H9 (cell line): Measurements from ENCODE around the gene IER2. TPM values are rescaled to one million over a fixed set of nuclear protein-coding genes. Genes with fewer than 3 reads are reported as not detected.
A peak's percentile ranks its signal among the peaks of the same experiment; 100 is the strongest.

Source experiments
- DNase-seq: peaks from one replicate; pipeline ENCODE4 v3.0.0-alpha.2; 2017
- H2AFZ ChIP-seq: one replicate; pipeline ENCODE4 v1.6.1; 2013; ENCODE audit warnings: mild to moderate bottlenecking, low read length, control low read depth, moderate library complexity
- H2AK5ac ChIP-seq: 2 replicates; pipeline ENCODE4 v1.6.1; 2013; ENCODE audit warnings: low read length, control low read depth, mixed read lengths; ENCODE audit not compliant: insufficient read length
- H2BK120ac ChIP-seq: one replicate; pipeline ENCODE4 v1.6.1; 2013; ENCODE audit warnings: low read depth, mild to moderate bottlenecking, low read length, control low read depth, inconsistent platforms; ENCODE audit not compliant: poor library complexity, severe bottlenecking
- H2BK12ac ChIP-seq: 2 replicates; pipeline ENCODE4 v1.6.1; 2013; ENCODE audit warnings: low read length, control low read depth, mixed read lengths, low read depth; ENCODE audit not compliant: insufficient read length
- H2BK15ac ChIP-seq: 2 replicates; pipeline ENCODE4 v1.6.1; 2013; ENCODE audit warnings: low read depth, low read length, control low read depth
- H2BK20ac ChIP-seq: one replicate; pipeline ENCODE4 v1.6.1; 2013; ENCODE audit warnings: low read depth, mild to moderate bottlenecking, low read length, control low read depth, inconsistent platforms; ENCODE audit not compliant: poor library complexity, severe bottlenecking
- H2BK5ac ChIP-seq: 2 replicates; pipeline ENCODE4 v1.6.1; 2013; ENCODE audit warnings: low read length, control low read depth, mixed read lengths; ENCODE audit not compliant: insufficient read length
- H3K14ac ChIP-seq: 2 replicates; pipeline ENCODE4 v1.6.1; 2013; ENCODE audit warnings: low read length, control low read depth; ENCODE audit not compliant: insufficient read depth
- H3K18ac ChIP-seq: 2 replicates; pipeline ENCODE4 v1.6.1; 2013; ENCODE audit warnings: low read depth, mild to moderate bottlenecking, mixed read lengths, low read length, control low read depth; ENCODE audit not compliant: insufficient read length
- H3K23ac ChIP-seq: 2 replicates; pipeline ENCODE4 v1.6.1; 2013; ENCODE audit warnings: low read length, control low read depth, mixed read lengths, low read depth; ENCODE audit not compliant: insufficient read length
- H3K23me2 ChIP-seq: 2 replicates; pipeline ENCODE4 v1.6.1; 2013; ENCODE audit warnings: low read depth, mild to moderate bottlenecking, mixed read lengths, low read length, control low read depth; ENCODE audit not compliant: insufficient read length, poor library complexity, severe bottlenecking
- H3K27ac ChIP-seq: 2 replicates; pipeline ENCODE4 v1.5.1; 2013; ENCODE audit warnings: low read length, control low read depth, mixed read lengths, low read depth; ENCODE audit not compliant: insufficient read length
- H3K27me3 ChIP-seq: 2 replicates; pipeline ENCODE4 v1.6.1; 2013; ENCODE audit warnings: low read length, control low read depth, inconsistent platforms; ENCODE audit not compliant: insufficient read depth
- H3K4ac ChIP-seq: 2 replicates; pipeline ENCODE4 v1.6.1; 2013; ENCODE audit warnings: low read depth, mild to moderate bottlenecking, control low read depth, inconsistent platforms, low read length, moderate library complexity
- H3K4me1 ChIP-seq: 2 replicates; pipeline ENCODE4 v1.6.1; 2013; ENCODE audit warnings: low read length, control low read depth, inconsistent platforms; ENCODE audit not compliant: insufficient read depth
- H3K4me2 ChIP-seq: 2 replicates; pipeline ENCODE4 v1.6.1; 2013; ENCODE audit warnings: low read length, control low read depth, mixed read lengths; ENCODE audit not compliant: insufficient read length, insufficient read depth
- H3K56ac ChIP-seq: 2 replicates; pipeline ENCODE4 v1.6.1; 2013; ENCODE audit warnings: low read depth, mild to moderate bottlenecking, mixed read lengths, low read length, control low read depth; ENCODE audit not compliant: insufficient read length
- H3K79me1 ChIP-seq: 2 replicates; pipeline ENCODE4 v1.6.1; 2013; ENCODE audit warnings: low read depth, mild to moderate bottlenecking, moderate library complexity, low read length, control low read depth, inconsistent platforms; ENCODE audit not compliant: insufficient read depth, poor library complexity, severe bottlenecking
- H3K79me2 ChIP-seq: 2 replicates; pipeline ENCODE4 v1.6.1; 2013; ENCODE audit warnings: low read length, control low read depth, inconsistent platforms; ENCODE audit not compliant: insufficient read depth
- H3K9ac ChIP-seq: 2 replicates; pipeline ENCODE4 v1.6.1; 2013; ENCODE audit warnings: low read length, control low read depth, mixed read lengths; ENCODE audit not compliant: insufficient read length; ENCODE audit errors: extremely low read depth
- H3K9me3 ChIP-seq: one replicate; pipeline ENCODE4 v1.6.1; 2013; ENCODE audit warnings: low read depth, low read length, inconsistent platforms; ENCODE audit not compliant: control insufficient read depth
- H3T11ph ChIP-seq: one replicate; pipeline ENCODE4 v1.6.1; 2013; ENCODE audit warnings: mild to moderate bottlenecking, low read length, control low read depth, inconsistent platforms
- H4K20me1 ChIP-seq: one replicate; pipeline ENCODE4 v1.6.1; 2013; ENCODE audit not compliant: control insufficient read depth, insufficient read length, insufficient read depth
- H4K5ac ChIP-seq: 2 replicates; pipeline ENCODE4 v1.6.1; 2013; ENCODE audit warnings: low read depth, mild to moderate bottlenecking, mixed read lengths, low read length, control low read depth; ENCODE audit not compliant: insufficient read length
- H4K8ac ChIP-seq: replicated peaks from 2 replicates; pipeline ENCODE4 v1.6.1; 2013; ENCODE audit warnings: low read length, control low read depth, mixed read lengths, low read depth; ENCODE audit not compliant: insufficient read length
- H4K91ac ChIP-seq: 2 replicates; pipeline ENCODE4 v1.6.1; 2013; ENCODE audit warnings: low read depth, mild to moderate bottlenecking, moderate library complexity, mixed read lengths, low read length, control low read depth; ENCODE audit not compliant: insufficient read length
- H3K27ac Mint-ChIP-seq, 3 experiments: 2 replicates in 2 of 3; 3 replicates in 1 of 3; pipeline ENCODE4 v1.8.0; 2020 to 2021; ENCODE audit warnings: mixed read lengths in 3 of 3, mild to moderate bottlenecking in 1 of 3, moderate library complexity in 1 of 3
- H3K27me3 Mint-ChIP-seq: 2 replicates; pipeline ENCODE4 v1.8.0; 2021; ENCODE audit warnings: low read depth, mild to moderate bottlenecking, moderate library complexity, mixed read lengths
- H3K36me3 Mint-ChIP-seq, 3 experiments: 2 replicates in 2 of 3; 3 replicates in 1 of 3; pipeline ENCODE4 v1.8.0; 2020 to 2021; ENCODE audit warnings: low read depth in 3 of 3, mixed read lengths in 3 of 3; ENCODE audit not compliant: insufficient read depth in 1 of 3
- H3K4me1 Mint-ChIP-seq, 2 experiments: 2 replicates each; pipeline ENCODE4 v1.8.0; 2020; ENCODE audit warnings: mixed read lengths in 2 of 2
- H3K4me3 Mint-ChIP-seq, 2 experiments: 2 replicates in 1 of 2; 3 replicates in 1 of 2; pipeline ENCODE4 v1.8.0; 2020 to 2021; ENCODE audit warnings: mild to moderate bottlenecking in 2 of 2, mixed read lengths in 2 of 2, moderate library complexity in 1 of 2
- H3K9me3 Mint-ChIP-seq, 2 experiments: 2 replicates in 1 of 2; 3 replicates in 1 of 2; pipeline ENCODE4 v1.8.0; 2020; ENCODE audit warnings: mild to moderate bottlenecking in 2 of 2, mixed read lengths in 2 of 2, moderate library complexity in 1 of 2
- WGBS: extraction: QIAGEN DNeasy Blood & Tissue Kit; methylation state at CpG from one replicate; pipeline ENCODE4 v1.1.7; 2013; ENCODE audit warnings: missing lambda C conversion rate, low lambda C conversion rate, mixed read lengths; ENCODE audit not compliant: insufficient read length; ENCODE audit errors: extremely low coverage; 5-methylcytosine and 5-hydroxymethylcytosine counted together
- total RNA-seq: library from RNA; stranded (reverse); gene quantifications from 2 replicates; pipeline ENCODE4 v1.2.1, GENCODE V29; 2021
- TF ChIP-seq, protein P1 (sequence below): fragments of 200-600 bp; sonication (generic); conservative IDR thresholded peaks from 3 replicates; pipeline ENCODE4 v1.8.0; 2021; ENCODE audit warnings: antibody characterized with exemption, mild to moderate bottlenecking

Gene IER2
- total RNA-seq, 1 experiment from 2014 or later, result 160 TPM

GRCh38 chr19:13171146-13171545 lies 20.9 kb downstream of the IER2 start:
- H3K18ac ChIP-seq, result no peak overlapping the region
- no peak overlapping the region for H2BK15ac ChIP-seq
- Mint-ChIP-seq H3K4me3 (no peak overlapping the region), H3K36me3 (peaks cover 2 to 4% (median 2%) of the 10 kb centered on the region in 3 experiments; a peak in 2 of 7 replicates), H3K9me3 (no peaks in the 10 kb centered on the region), H3K27ac (0 out of 7 replicates have a peak overlapping the region, but pooled peaks of 1 of the 3 experiments have one; percentile 41), H3K4me1 (peaks cover 25 to 27% of the 10 kb centered on the region in 2 experiments), H3K27me3 (no peaks in the 10 kb centered on the region)
- H2BK20ac ChIP-seq, result no peak overlapping the region
- H3K4me1 ChIP-seq, result no peaks in the 10 kb centered on the region; the same call in 1 of the 2 replicates
- H3K23me2 ChIP-seq, result no peaks in the 10 kb centered on the region
- H3T11ph ChIP-seq, result no peak overlapping the region
- H2BK12ac ChIP-seq, result no peak overlapping the region
- H3K14ac ChIP-seq, result no peak overlapping the region
- H3K23ac ChIP-seq, result no peak overlapping the region
- no peak overlapping the region for H2AFZ ChIP-seq
- H3K9me3 ChIP-seq, result no peaks in the 10 kb centered on the region
- H3K27ac ChIP-seq, result no peak overlapping the region
- no CpG with 5 or more reads among the region's 7 CpGs for WGBS
- no peak overlapping the region for H2BK120ac ChIP-seq
- no peaks in the 10 kb centered on the region for H3K79me1 ChIP-seq
- no peak overlapping the region for H4K91ac ChIP-seq
- no peak overlapping the region for H3K9ac ChIP-seq
- H3K79me2 ChIP-seq, result no peaks in the 10 kb centered on the region
- H2BK5ac ChIP-seq, result no peak overlapping the region
- H3K4ac ChIP-seq, result no peak overlapping the region
- no peak for DNase-seq
- no peak overlapping the region for H4K8ac ChIP-seq
- H3K56ac ChIP-seq, result no peak overlapping the region
- no peak overlapping the region for H4K5ac ChIP-seq
- H2AK5ac ChIP-seq, result no peak overlapping the region
- H3K27me3 ChIP-seq, result no peaks in the 10 kb centered on the region
- TF ChIP-seq, protein P1, sequence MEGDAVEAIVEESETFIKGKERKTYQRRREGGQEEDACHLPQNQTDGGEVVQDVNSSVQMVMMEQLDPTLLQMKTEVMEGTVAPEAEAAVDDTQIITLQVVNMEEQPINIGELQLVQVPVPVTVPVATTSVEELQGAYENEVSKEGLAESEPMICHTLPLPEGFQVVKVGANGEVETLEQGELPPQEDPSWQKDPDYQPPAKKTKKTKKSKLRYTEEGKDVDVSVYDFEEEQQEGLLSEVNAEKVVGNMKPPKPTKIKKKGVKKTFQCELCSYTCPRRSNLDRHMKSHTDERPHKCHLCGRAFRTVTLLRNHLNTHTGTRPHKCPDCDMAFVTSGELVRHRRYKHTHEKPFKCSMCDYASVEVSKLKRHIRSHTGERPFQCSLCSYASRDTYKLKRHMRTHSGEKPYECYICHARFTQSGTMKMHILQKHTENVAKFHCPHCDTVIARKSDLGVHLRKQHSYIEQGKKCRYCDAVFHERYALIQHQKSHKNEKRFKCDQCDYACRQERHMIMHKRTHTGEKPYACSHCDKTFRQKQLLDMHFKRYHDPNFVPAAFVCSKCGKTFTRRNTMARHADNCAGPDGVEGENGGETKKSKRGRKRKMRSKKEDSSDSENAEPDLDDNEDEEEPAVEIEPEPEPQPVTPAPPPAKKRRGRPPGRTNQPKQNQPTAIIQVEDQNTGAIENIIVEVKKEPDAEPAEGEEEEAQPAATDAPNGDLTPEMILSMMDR, result no peak
- no peaks in the 10 kb centered on the region for H4K20me1 ChIP-seq
- no peak overlapping the region for H3K4me2 ChIP-seq
